Tibial nerve (tissue), 4 donors: ENCODE data around the gene WNT4. TPM values are rescaled to one million over a fixed set of nuclear protein-coding genes. Genes with fewer than 3 reads are reported as not detected.

Source experiments
- DNase-seq, 2 donors: peaks; one replicate each; pipeline ENCODE4 v3.0.0-alpha.2; 2019; ENCODE audit warnings: low spot score in 2 of 2
- H3K27ac ChIP-seq, 4 donors: fragments of 200-600 bp; sonication (generic) in 3 of 4; one replicate each; pipeline ENCODE4 v1.5.1; 2017 to 2019; ENCODE audit warnings: mild to moderate bottlenecking in 1 of 4
- H3K27me3 ChIP-seq, 2 donors: fragments of 200-600 bp; sonication (generic) in 1 of 2; one replicate each; pipeline versions ENCODE4 v1.5.1 to v1.6.0; 2017 to 2019
- H3K36me3 ChIP-seq, 3 donors: fragments of 200-600 bp; sonication (generic); one replicate each; pipeline ENCODE4 v1.5.1; 2018 to 2019
- H3K4me1 ChIP-seq, 4 donors: fragments of 200-600 bp; sonication (generic) in 3 of 4; one replicate each; pipeline ENCODE4 v1.5.1; 2017 to 2019
- H3K4me3 ChIP-seq, 4 donors: fragments of 200-600 bp; sonication (generic) in 3 of 4; one replicate each; pipeline ENCODE4 v1.5.1; 2017 to 2019; ENCODE audit warnings: mild to moderate bottlenecking in 1 of 4, moderate library complexity in 1 of 4
- H3K9me3 ChIP-seq, 4 donors: fragments of 200-600 bp; sonication (generic) in 3 of 4; one replicate each; pipeline ENCODE4 v1.5.1; 2017 to 2019
- CTCF ChIP-seq, 5 experiments: fragments of 200-600 bp in 3 of 5; fragments of 450-650 bp in 2 of 5; sonication (generic) in 3 of 5; IDR thresholded peaks; one replicate each; pipeline ENCODE4 v1.5.1; 2016 to 2019; ENCODE audit warnings: antibody characterized with exemption in 5 of 5, mild to moderate bottlenecking in 3 of 5, moderate library complexity in 2 of 5
- EP300 ChIP-seq, 2 donors: sonication (generic); formaldehyde crosslinking; IDR thresholded peaks; one replicate each; pipeline ENCODE4 v1.6.1; 2017; ENCODE audit warnings: antibody characterized with exemption in 2 of 2, mild to moderate bottlenecking in 1 of 2
- POLR2A ChIP-seq, 2 donors: fragments of 450-650 bp; IDR thresholded peaks; one replicate each; pipeline ENCODE4 v1.6.1; 2017; ENCODE audit warnings: antibody characterized with exemption in 2 of 2, mild to moderate bottlenecking in 2 of 2, moderate library complexity in 2 of 2
- WGBS, 2 donors: methylation state at CpG; one replicate each; pipeline ENCODE4 v1.1.5; 2018; 5-methylcytosine and 5-hydroxymethylcytosine counted together
- total RNA-seq, 4 donors: library from RNA; depleted of rRNA; stranded (reverse); fragments of >200 nt; gene quantifications; one replicate each; pipeline ENCODE4 v1.1.0, GENCODE V29; 2016

WNT4 gene
- total RNA-seq, 4 donors from 2014 or later, result under 0.01 to 0.63 (median 0.20) TPM; not detected in 1

GRCh38 chr1:22108339-22109105 lies 34.4 kb downstream of the WNT4 start:
- Histone ChIP-seq H3K9me3 (no peaks in the 10 kb centered on the region), H3K36me3 (peaks cover 0 to 28% (median 0%) of the 10 kb centered on the region in 3 donors), H3K27ac (peak overlapping the region in 2 of 4 donors; percentile 15 to 29), H3K4me1 (peaks cover 0 to 32% (median 11%) of the 10 kb centered on the region in 4 donors), H3K4me3 (no peak overlapping the region), H3K27me3 (no peaks in the 10 kb centered on the region)
- WGBS, 2 donors, result 29 to 31% methylated on average over 11 of the region's 11 CpGs
- TF ChIP-seq EP300 (IDR thresholded peaks at IDR 0.05), result no peak
- TF ChIP-seq CTCF (IDR thresholded peaks at IDR 0.05), result no peak
- no peak for TF ChIP-seq POLR2A (IDR thresholded peaks at IDR 0.05)
- DNase-seq, result no peak

GRCh38 chr1:22107126-22107525 lies 35.8 kb downstream of the WNT4 start:
- DNase-seq, result no peak
- H3K4me1 ChIP-seq, result peaks cover 0 to 32% (median 11%) of the 10 kb centered on the region in 4 donors
- H3K4me3 ChIP-seq, result no peak overlapping the region
- H3K36me3 ChIP-seq, result peaks cover 0 to 18% (median 0%) of the 10 kb centered on the region in 3 donors
- no peak for TF ChIP-seq CTCF (IDR thresholded peaks at IDR 0.05)
- no peak for TF ChIP-seq EP300 (IDR thresholded peaks at IDR 0.05)
- TF ChIP-seq POLR2A (IDR thresholded peaks at IDR 0.05), result no peak
- no peaks in the 10 kb centered on the region for H3K27me3 ChIP-seq
- H3K9me3 ChIP-seq, result no peaks in the 10 kb centered on the region
- WGBS, 2 donors, result 92 to 94% methylated on average over 5 of the region's 5 CpGs
- no peak overlapping the region for H3K27ac ChIP-seq

- TF ChIP-seq CTCF (IDR thresholded peaks at IDR 0.05), result peak; percentile 62 to 78 (median 73)
- no peak for TF ChIP-seq POLR2A (IDR thresholded peaks at IDR 0.05)
- Histone ChIP-seq H3K4me1 (peaks cover 0 to 39% (median 12%) of the 10 kb centered on the region in 4 donors), H3K4me3 (no peak overlapping the region), H3K9me3 (no peaks in the 10 kb centered on the region), H3K27me3 (no peaks in the 10 kb centered on the region), H3K36me3 (peaks cover 0 to 8% (median 0%) of the 10 kb centered on the region in 3 donors), H3K27ac (no peak overlapping the region)
- peak in 1 of 2 donors; percentile 23 for DNase-seq
- 65 to 66% methylated on average over 5 of the region's 5 CpGs for WGBS, 2 donors
These were observed 37.2 kb downstream of the WNT4 start for GRCh38 chr1:22105611-22106207.

- TF ChIP-seq CTCF (IDR thresholded peaks at IDR 0.05) (no peak), POLR2A (IDR thresholded peaks at IDR 0.05) (no peak), EP300 (IDR thresholded peaks at IDR 0.05) (no peak)
- 89 to 94% methylated on average over 6 of the region's 6 CpGs for WGBS, 2 donors
- Histone ChIP-seq H3K27me3 (no peaks in the 10 kb centered on the region), H3K4me1 (peaks cover 0 to 45% (median 17%) of the 10 kb centered on the region in 4 donors), H3K9me3 (no peaks in the 10 kb centered on the region), H3K27ac (no peak overlapping the region), H3K36me3 (peaks cover 0 to 8% (median 0%) of the 10 kb centered on the region in 3 donors), H3K4me3 (no peak overlapping the region)
- no peak for DNase-seq
These were observed 37.9 kb downstream of the WNT4 start for GRCh38 chr1:22104865-22105437.

- Histone ChIP-seq H3K27me3 (no peaks in the 10 kb centered on the region), H3K36me3 (peaks cover 0 to 14% (median 0%) of the 10 kb centered on the region in 3 donors), H3K4me3 (no peak overlapping the region), H3K9me3 (no peaks in the 10 kb centered on the region), H3K4me1 (peaks cover 0 to 49% (median 16%) of the 10 kb centered on the region in 4 donors), H3K27ac (no peak overlapping the region)
- WGBS, 2 donors, result 76 to 77% methylated on average over 6 of the region's 6 CpGs
- TF ChIP-seq EP300 (IDR thresholded peaks at IDR 0.05) (no peak), CTCF (IDR thresholded peaks at IDR 0.05) (no peak), POLR2A (IDR thresholded peaks at IDR 0.05) (no peak)
- DNase-seq, result no peak
These were observed 38.8 kb downstream of the WNT4 start for GRCh38 chr1:22104094-22104493.
